PC-9 (cell line): ENCODE measurements around the gene MUCL3. TPM values are rescaled to one million over a fixed set of nuclear protein-coding genes. Genes with fewer than 3 reads are reported as not detected.
A peak's percentile ranks its signal among the peaks of the same experiment; 100 is the strongest.

Experiments used
- BruUV-seq: library from RNA; stranded (reverse); fragments of 400-500 nt; replicated peaks from 2 replicates; lab custom pipeline; 2021; lab: Mats Ljungman, UMichigan
- CTCF ChIA-PET: fragments of 300-600 bp; sonication (Branson Sonifier 250); formaldehyde crosslinking; loops from one replicate; lab custom pipeline; 2022; ENCODE audit warnings: antibody characterized with exemption; lab: Charles Lee
- POLR2A ChIA-PET: fragments of 300-600 bp; sonication (Branson Sonifier 250); formaldehyde crosslinking; loops from one replicate; lab custom pipeline; 2022; ENCODE audit warnings: antibody characterized with exemption; ENCODE audit not compliant: unreplicated experiment; lab: Charles Lee
- DNase-seq, 2 experiments: peaks; one replicate each; pipeline versions ENCODE4 v3.0.0 to v3.0.0-alpha.2; 2015 to 2022; ENCODE audit warnings: mixed read lengths in 1 of 2
- H2AFZ ChIP-seq: fragments of 200-600 bp; sonication (generic); 2 replicates; pipeline ENCODE4 v1.8.1; 2017; ENCODE audit warnings: antibody characterized with exemption
- H3F3A ChIP-seq: fragments of 200-600 bp; sonication (generic); 2 replicates; pipeline ENCODE4 v1.8.1; 2017; ENCODE audit warnings: antibody characterized with exemption, mild to moderate bottlenecking, low read depth; ENCODE audit not compliant: insufficient read depth
- H3K27ac ChIP-seq: fragments of 200-600 bp; sonication (generic); 2 replicates; pipeline ENCODE4 v1.6.1; 2016; ENCODE audit warnings: mixed run types
- H3K27me3 ChIP-seq: fragments of 200-600 bp; sonication (generic); 2 replicates; pipeline ENCODE4 v1.6.1; 2016; ENCODE audit warnings: low read depth, mixed run types; ENCODE audit not compliant: insufficient read depth
- H3K36me3 ChIP-seq: fragments of 200-600 bp; sonication (generic); 2 replicates; pipeline ENCODE4 v1.6.1; 2016; ENCODE audit warnings: low read depth, mixed run types
- H3K4me1 ChIP-seq: fragments of 200-600 bp; sonication (generic); replicated peaks from 2 replicates; pipeline ENCODE4 v1.6.1; 2016; ENCODE audit warnings: mixed run types; ENCODE audit not compliant: insufficient read depth
- H3K4me2 ChIP-seq: fragments of 200-600 bp; sonication (generic); 2 replicates; pipeline ENCODE4 v1.6.1; 2017; ENCODE audit warnings: mixed run types
- H3K4me3 ChIP-seq: fragments of 200-600 bp; sonication (generic); 2 replicates; pipeline ENCODE4 v1.6.1; 2016; ENCODE audit warnings: mixed run types
- H3K79me2 ChIP-seq: fragments of 200-600 bp; sonication (generic); 2 replicates; pipeline ENCODE4 v1.6.1; 2017; ENCODE audit warnings: low read depth, mixed run types
- H3K9me2 ChIP-seq: fragments of 200-600 bp; sonication (generic); 2 replicates; pipeline ENCODE4 v1.8.1; 2017; ENCODE audit warnings: mild to moderate bottlenecking; ENCODE audit not compliant: insufficient read depth
- H3K9me3 ChIP-seq: fragments of 200-600 bp; sonication (generic); 2 replicates; pipeline ENCODE4 v1.8.1; 2016; ENCODE audit warnings: low read depth; ENCODE audit not compliant: insufficient read depth
- H4K20me1 ChIP-seq: fragments of 200-600 bp; sonication (generic); 2 replicates; pipeline ENCODE4 v1.8.1; 2017; ENCODE audit not compliant: insufficient read depth
- EZH2 ChIP-seq: fragments of 200-600 bp; sonication (generic); IDR thresholded peaks from 2 replicates; pipeline ENCODE4 v1.8.0; 2017; ENCODE audit warnings: antibody characterized with exemption, low read depth
- intact Hi-C: fragments of 100-400 bp; cut with micrococcal nuclease; formaldehyde crosslinking; loops from one replicate; pipeline ENCODE4 v1.10.0; 2022; ENCODE audit not compliant: unreplicated experiment
- total RNA-seq: library from RNA; stranded (reverse); gene quantifications from 2 replicates; pipeline ENCODE4 v1.2.3, GENCODE V29; 2021
- TF ChIP-seq, protein P1 (sequence below): fragments of 200-600 bp; sonication (generic); conservative IDR thresholded peaks from 2 replicates; pipeline ENCODE4 v1.6.1; 2017; ENCODE audit warnings: mixed run types, antibody characterized with exemption, mild to moderate bottlenecking, moderate library complexity

Gene MUCL3
- total RNA-seq, 1 experiment from 2014 or later: not detected

DNA sequence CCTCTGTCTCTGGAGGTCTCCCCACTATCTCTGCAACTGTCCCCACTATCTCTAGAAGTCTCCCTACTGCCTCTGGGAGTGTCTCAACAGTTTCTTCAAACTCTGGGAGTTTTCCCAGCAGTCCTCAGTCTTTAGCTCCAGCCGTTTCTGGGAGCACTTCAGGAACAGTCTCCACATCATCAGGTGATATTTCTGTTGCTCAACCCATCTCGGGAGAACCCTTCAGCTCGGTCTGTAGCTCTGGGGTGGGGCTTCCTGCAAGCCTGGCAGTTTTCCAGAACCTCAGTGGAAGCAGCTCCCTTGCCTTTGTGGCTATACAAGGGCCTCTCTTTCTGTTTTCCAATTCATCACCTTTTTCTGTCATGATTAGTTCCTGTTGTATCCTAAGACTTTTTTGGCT, 5.8 kb upstream of the MUCL3 start:
- no peaks in the 10 kb centered on the region for H3K79me2 ChIP-seq
- no peak overlapping the region for H3K27ac ChIP-seq
- H2AFZ ChIP-seq: peak overlapping the region; percentile 40; the same call in 1 of the 2 replicates
- TF ChIP-seq, protein P1, sequence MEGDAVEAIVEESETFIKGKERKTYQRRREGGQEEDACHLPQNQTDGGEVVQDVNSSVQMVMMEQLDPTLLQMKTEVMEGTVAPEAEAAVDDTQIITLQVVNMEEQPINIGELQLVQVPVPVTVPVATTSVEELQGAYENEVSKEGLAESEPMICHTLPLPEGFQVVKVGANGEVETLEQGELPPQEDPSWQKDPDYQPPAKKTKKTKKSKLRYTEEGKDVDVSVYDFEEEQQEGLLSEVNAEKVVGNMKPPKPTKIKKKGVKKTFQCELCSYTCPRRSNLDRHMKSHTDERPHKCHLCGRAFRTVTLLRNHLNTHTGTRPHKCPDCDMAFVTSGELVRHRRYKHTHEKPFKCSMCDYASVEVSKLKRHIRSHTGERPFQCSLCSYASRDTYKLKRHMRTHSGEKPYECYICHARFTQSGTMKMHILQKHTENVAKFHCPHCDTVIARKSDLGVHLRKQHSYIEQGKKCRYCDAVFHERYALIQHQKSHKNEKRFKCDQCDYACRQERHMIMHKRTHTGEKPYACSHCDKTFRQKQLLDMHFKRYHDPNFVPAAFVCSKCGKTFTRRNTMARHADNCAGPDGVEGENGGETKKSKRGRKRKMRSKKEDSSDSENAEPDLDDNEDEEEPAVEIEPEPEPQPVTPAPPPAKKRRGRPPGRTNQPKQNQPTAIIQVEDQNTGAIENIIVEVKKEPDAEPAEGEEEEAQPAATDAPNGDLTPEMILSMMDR: no peak
- no peak for TF ChIP-seq EZH2
- no peaks in the 10 kb centered on the region for H3F3A ChIP-seq
- peaks cover 24% of the 10 kb centered on the region for H3K4me1 ChIP-seq
- H3K4me2 ChIP-seq: no peak overlapping the region
- CTCF ChIA-PET: no interaction called here
- POLR2A ChIA-PET: interaction anchor here (0.6 kb wide), 1 partner anchor 25 kb away, joined by 3 read pairs; no protein-coding TSS in a partner anchor
- DNase-seq: no peak
- no peaks in the 10 kb centered on the region for H3K9me2 ChIP-seq
- intact Hi-C loops: no loop called here
- H3K27me3 ChIP-seq: no peaks in the 10 kb centered on the region
- no peaks in the 10 kb centered on the region for H4K20me1 ChIP-seq
- H3K4me3 ChIP-seq: no peak overlapping the region
- H3K9me3 ChIP-seq: no peaks in the 10 kb centered on the region
- BruUV-seq: no TSS peak
- H3K36me3 ChIP-seq: no peaks in the 10 kb centered on the region

DNA sequence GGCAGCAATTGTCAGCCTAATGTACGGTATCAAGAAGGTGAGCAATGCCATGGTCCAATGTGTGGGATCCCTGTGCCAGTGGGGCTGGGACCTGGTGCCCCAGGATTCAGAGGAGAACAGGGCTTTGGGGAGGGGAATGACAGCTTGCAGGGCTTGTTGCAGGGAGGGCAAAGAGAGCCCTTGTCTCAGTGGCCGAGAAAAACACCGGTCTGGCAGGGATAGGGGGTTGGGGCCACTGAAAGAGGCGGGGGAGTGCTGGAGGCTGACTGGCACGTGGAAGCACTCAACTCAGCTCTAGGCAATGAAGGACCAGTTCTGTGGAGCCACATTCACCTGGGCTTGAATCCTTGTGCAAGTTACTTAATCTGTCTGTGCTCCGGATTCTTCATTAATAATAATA, 3.5 kb upstream of the MUCL3 start:
- Histone ChIP-seq H3F3A (no peaks in the 10 kb centered on the region), H2AFZ (no peak overlapping the region), H4K20me1 (no peaks in the 10 kb centered on the region), H3K27ac (no peak overlapping the region), H3K4me1 (peaks cover 15% of the 10 kb centered on the region; the same call in 1 of the 2 replicates), H3K4me3 (no peak overlapping the region), H3K36me3 (no peaks in the 10 kb centered on the region), H3K4me2 (no peak overlapping the region), H3K9me3 (no peaks in the 10 kb centered on the region), H3K9me2 (no peaks in the 10 kb centered on the region), H3K27me3 (no peaks in the 10 kb centered on the region), H3K79me2 (no peaks in the 10 kb centered on the region)
- CTCF ChIA-PET: no interaction called here
- intact Hi-C loops: no loop called here
- no peak for DNase-seq
- BruUV-seq: no TSS peak
- POLR2A ChIA-PET: no interaction called here
- no peak for TF ChIP-seq EZH2
- TF ChIP-seq, protein P1: no peak

DNA sequence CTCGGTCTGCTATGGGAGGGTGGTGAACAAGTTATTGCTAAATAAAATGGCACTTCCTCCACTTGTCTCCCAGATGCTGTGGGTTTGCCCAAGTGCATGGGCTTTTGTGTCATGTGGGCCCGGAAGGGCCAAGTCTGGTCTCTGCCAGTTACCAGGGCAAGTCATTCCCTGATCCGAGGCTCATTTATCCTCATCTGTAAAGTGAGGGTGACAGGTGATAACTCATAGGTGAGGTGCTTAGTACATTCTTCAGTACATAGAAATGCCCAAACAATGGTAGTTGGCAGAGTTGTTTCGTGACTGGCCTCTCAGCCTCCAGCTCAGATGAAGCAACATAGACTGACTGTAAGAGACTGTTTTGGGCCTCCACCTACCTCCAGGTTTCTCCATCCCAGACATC, 2.0 kb upstream of the MUCL3 start:
- Histone ChIP-seq H3K36me3 (no peaks in the 10 kb centered on the region), H3K79me2 (no peaks in the 10 kb centered on the region), H3K4me1 (peaks cover 17% of the 10 kb centered on the region; the same call in 1 of the 2 replicates), H3K4me3 (no peak overlapping the region), H3K9me3 (no peaks in the 10 kb centered on the region), H3F3A (peaks cover 5% of the 10 kb centered on the region; the same call in 1 of the 2 replicates), H3K27ac (no peak overlapping the region), H3K4me2 (no peak overlapping the region), H3K27me3 (no peaks in the 10 kb centered on the region), H2AFZ (no peak overlapping the region), H3K9me2 (no peaks in the 10 kb centered on the region), H4K20me1 (no peaks in the 10 kb centered on the region)
- peak in 1 of 2 experiments; percentile 40 for DNase-seq
- no TSS peak for BruUV-seq
- ChIA-PET POLR2A (no interaction called here), CTCF (interaction anchor here (0.8 to 0.9 kb wide), 2 partner anchors 105 to 132 kb away, joined by 3 read pairs; no protein-coding TSS in a partner anchor)
- intact Hi-C loops: no loop called here
- TF ChIP-seq, protein P1: no peak
- TF ChIP-seq EZH2: no peak
